Activated naive CD4-positive, alpha-beta T cell treated with anti-CD3 and anti-CD28 coated beads, Interleukin-2, amount 50 U/mL, for 24 hours (primary cell): ENCODE results near the gene CYP1A1.

Experiments used
- H3K27ac Mint-ChIP-seq: one replicate; pipeline ENCODE4 v1.8.0; 2021; ENCODE audit warnings: mild to moderate bottlenecking, mixed read lengths
- H3K27me3 Mint-ChIP-seq: one replicate; pipeline ENCODE4 v1.8.0; 2021; ENCODE audit warnings: mixed read lengths
- H3K36me3 Mint-ChIP-seq: one replicate; pipeline ENCODE4 v1.8.0; 2021; ENCODE audit warnings: mixed read lengths
- H3K4me1 Mint-ChIP-seq: one replicate; pipeline ENCODE4 v1.8.0; 2021; ENCODE audit warnings: mixed read lengths
- H3K4me3 Mint-ChIP-seq: one replicate; pipeline ENCODE4 v1.8.0; 2021; ENCODE audit warnings: mild to moderate bottlenecking, mixed read lengths
- H3K9me3 Mint-ChIP-seq: one replicate; pipeline ENCODE4 v1.8.0; 2021; ENCODE audit warnings: mixed read lengths

CYP1A1 gene

GRCh38 chr15:74724570-74725224 is 631 bp downstream of the CYP1A1 start:
- peak overlapping the region; percentile 79 for H3K27ac Mint-ChIP-seq
- H3K36me3 Mint-ChIP-seq = no peaks in the 10 kb centered on the region
- peaks cover 11% of the 10 kb centered on the region for H3K4me1 Mint-ChIP-seq
- H3K27me3 Mint-ChIP-seq = peaks cover 2% of the 10 kb centered on the region
- H3K4me3 Mint-ChIP-seq = peak overlapping the region; percentile 80
- H3K9me3 Mint-ChIP-seq = no peaks in the 10 kb centered on the region

DNA sequence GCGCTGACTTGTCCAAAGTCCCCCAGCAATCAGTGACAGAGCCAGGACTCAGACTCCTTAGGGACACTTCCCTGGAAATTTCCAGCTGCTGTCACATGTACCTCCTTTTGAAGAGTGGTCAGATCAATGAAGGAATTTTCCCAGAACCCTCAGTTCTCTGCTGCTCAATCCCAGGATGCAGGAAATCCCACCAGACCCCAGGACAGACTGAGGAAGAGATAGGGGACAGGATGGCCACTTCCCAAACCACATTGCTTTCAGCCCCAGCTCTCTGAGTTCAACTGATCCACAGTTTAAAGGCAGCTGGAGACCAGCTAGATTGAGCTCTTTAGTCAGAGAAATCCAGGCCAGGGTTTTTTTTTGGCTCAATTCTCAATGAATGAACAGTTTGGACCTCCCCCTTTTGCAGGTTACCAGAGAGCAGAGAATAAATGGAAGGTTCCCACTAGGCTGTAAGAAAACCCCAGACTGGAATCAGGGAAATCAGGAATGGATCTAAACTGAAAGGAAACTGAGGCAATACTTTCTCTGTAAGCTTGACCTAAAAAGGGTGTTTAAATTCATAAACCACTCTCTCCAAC is 1.5 kb downstream of the CYP1A1 start:
- Mint-ChIP-seq H3K36me3 (no peaks in the 10 kb centered on the region), H3K4me3 (peak overlapping the region; percentile 38), H3K27ac (no peak overlapping the region), H3K27me3 (peaks cover 2% of the 10 kb centered on the region), H3K4me1 (peaks cover 11% of the 10 kb centered on the region), H3K9me3 (no peaks in the 10 kb centered on the region)

GRCh38 chr15:74723187-74723586 is 2.1 kb downstream of the CYP1A1 start:
- Mint-ChIP-seq H3K27me3 (peaks cover 2% of the 10 kb centered on the region), H3K4me1 (peaks cover 11% of the 10 kb centered on the region), H3K4me3 (no peak overlapping the region), H3K9me3 (no peaks in the 10 kb centered on the region), H3K36me3 (no peaks in the 10 kb centered on the region), H3K27ac (no peak overlapping the region)

- no peaks in the 10 kb centered on the region for H3K9me3 Mint-ChIP-seq
- H3K4me3 Mint-ChIP-seq = no peak overlapping the region
- H3K27ac Mint-ChIP-seq = no peak overlapping the region
- H3K36me3 Mint-ChIP-seq = no peaks in the 10 kb centered on the region
- H3K4me1 Mint-ChIP-seq = peaks cover 11% of the 10 kb centered on the region
- peaks cover 2% of the 10 kb centered on the region for H3K27me3 Mint-ChIP-seq
Measured at GRCh38 chr15:74722591-74722990, 2.7 kb downstream of the CYP1A1 start.

- no peaks in the 10 kb centered on the region for H3K27me3 Mint-ChIP-seq
- H3K27ac Mint-ChIP-seq = no peak overlapping the region
Measured at GRCh38 chr15:74716651-74717050, 8.7 kb downstream of the CYP1A1 start.

GRCh38 chr15:74712311-74712710 is 13.0 kb downstream of the CYP1A1 start:
- no peak overlapping the region for H3K27ac Mint-ChIP-seq
- no peaks in the 10 kb centered on the region for H3K27me3 Mint-ChIP-seq
- H3K4me1 Mint-ChIP-seq = peaks cover 5% of the 10 kb centered on the region
- H3K4me3 Mint-ChIP-seq = no peak overlapping the region
- H3K36me3 Mint-ChIP-seq = no peaks in the 10 kb centered on the region
- no peaks in the 10 kb centered on the region for H3K9me3 Mint-ChIP-seq

More at GRCh38 chr15:74716651-74717050, 8.7 kb downstream of the CYP1A1 start:
- no peaks in the 10 kb centered on the region for H3K4me1 Mint-ChIP-seq
- H3K4me3 Mint-ChIP-seq = no peak overlapping the region
- H3K36me3 Mint-ChIP-seq = no peaks in the 10 kb centered on the region
- H3K9me3 Mint-ChIP-seq = no peaks in the 10 kb centered on the region

- no peaks in the 10 kb centered on the region for H3K9me3 Mint-ChIP-seq
- no peaks in the 10 kb centered on the region for H3K36me3 Mint-ChIP-seq
- no peak overlapping the region for H3K27ac Mint-ChIP-seq
- peaks cover 5% of the 10 kb centered on the region for H3K4me1 Mint-ChIP-seq
- H3K27me3 Mint-ChIP-seq = no peaks in the 10 kb centered on the region
- H3K4me3 Mint-ChIP-seq = no peak overlapping the region
Measured at GRCh38 chr15:74710319-74711094, 14.8 kb downstream of the CYP1A1 start.

GRCh38 chr15:74709892-74710291 is 15.4 kb downstream of the CYP1A1 start:
- H3K36me3 Mint-ChIP-seq = no peaks in the 10 kb centered on the region
- no peak overlapping the region for H3K27ac Mint-ChIP-seq
- H3K4me3 Mint-ChIP-seq = no peak overlapping the region
- no peaks in the 10 kb centered on the region for H3K9me3 Mint-ChIP-seq
- H3K4me1 Mint-ChIP-seq = peaks cover 5% of the 10 kb centered on the region
- H3K27me3 Mint-ChIP-seq = no peaks in the 10 kb centered on the region

DNA sequence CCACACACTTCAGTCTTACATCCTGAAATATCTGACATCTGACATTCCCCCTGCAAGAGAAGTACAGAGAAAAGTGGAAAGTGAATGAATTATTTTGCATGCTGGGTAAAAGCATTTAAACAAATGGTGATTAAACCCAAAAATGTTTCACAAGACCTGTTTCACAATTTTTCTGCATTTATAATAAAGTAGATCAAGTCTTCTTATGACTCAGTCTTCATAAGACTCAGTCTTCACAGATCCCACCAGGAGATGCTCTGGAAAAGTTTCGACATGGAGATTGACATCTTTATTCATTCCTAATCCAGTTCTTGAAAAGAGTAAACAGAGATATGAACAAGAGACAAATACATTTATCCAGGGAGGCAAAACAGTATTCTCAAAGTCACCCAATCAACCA is 16.3 kb downstream of the CYP1A1 start:
- Mint-ChIP-seq H3K4me3 (no peak overlapping the region), H3K9me3 (no peaks in the 10 kb centered on the region), H3K4me1 (peaks cover 5% of the 10 kb centered on the region), H3K36me3 (no peaks in the 10 kb centered on the region), H3K27ac (no peak overlapping the region), H3K27me3 (no peaks in the 10 kb centered on the region)

- H3K4me1 Mint-ChIP-seq = peaks cover 39% of the 10 kb centered on the region
- H3K27ac Mint-ChIP-seq = peak overlapping the region; percentile 10
- H3K36me3 Mint-ChIP-seq = peaks cover 2% of the 10 kb centered on the region
Measured at GRCh38 chr15:74696808-74697207, 28.5 kb downstream of the CYP1A1 start.

DNA sequence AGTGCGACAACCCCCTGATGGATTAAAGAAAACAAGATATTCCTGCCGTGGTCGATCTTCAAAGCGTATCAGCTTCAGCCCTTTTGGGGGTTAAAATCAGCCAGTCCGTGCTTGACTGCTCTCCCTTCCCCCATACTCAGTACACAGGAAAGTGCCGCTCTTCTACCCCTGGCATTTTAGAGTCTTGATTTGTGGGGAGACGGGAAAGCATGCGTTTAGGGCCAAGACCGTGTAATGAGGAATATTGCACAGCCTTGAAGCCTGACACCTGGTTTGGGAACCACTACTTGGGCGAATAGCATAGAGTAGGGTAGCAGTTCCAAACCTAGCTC is 29.0 kb downstream of the CYP1A1 start:
- peaks cover 2% of the 10 kb centered on the region for H3K36me3 Mint-ChIP-seq
- H3K4me1 Mint-ChIP-seq = peaks cover 41% of the 10 kb centered on the region
- peak overlapping the region; percentile 100 for H3K4me3 Mint-ChIP-seq
- H3K9me3 Mint-ChIP-seq = no peaks in the 10 kb centered on the region
- no peaks in the 10 kb centered on the region for H3K27me3 Mint-ChIP-seq
- H3K27ac Mint-ChIP-seq = peak overlapping the region; percentile 99

More at GRCh38 chr15:74696808-74697207, 28.5 kb downstream of the CYP1A1 start:
- Mint-ChIP-seq H3K27me3 (no peaks in the 10 kb centered on the region), H3K4me3 (peak overlapping the region; percentile 100), H3K9me3 (no peaks in the 10 kb centered on the region)

DNA sequence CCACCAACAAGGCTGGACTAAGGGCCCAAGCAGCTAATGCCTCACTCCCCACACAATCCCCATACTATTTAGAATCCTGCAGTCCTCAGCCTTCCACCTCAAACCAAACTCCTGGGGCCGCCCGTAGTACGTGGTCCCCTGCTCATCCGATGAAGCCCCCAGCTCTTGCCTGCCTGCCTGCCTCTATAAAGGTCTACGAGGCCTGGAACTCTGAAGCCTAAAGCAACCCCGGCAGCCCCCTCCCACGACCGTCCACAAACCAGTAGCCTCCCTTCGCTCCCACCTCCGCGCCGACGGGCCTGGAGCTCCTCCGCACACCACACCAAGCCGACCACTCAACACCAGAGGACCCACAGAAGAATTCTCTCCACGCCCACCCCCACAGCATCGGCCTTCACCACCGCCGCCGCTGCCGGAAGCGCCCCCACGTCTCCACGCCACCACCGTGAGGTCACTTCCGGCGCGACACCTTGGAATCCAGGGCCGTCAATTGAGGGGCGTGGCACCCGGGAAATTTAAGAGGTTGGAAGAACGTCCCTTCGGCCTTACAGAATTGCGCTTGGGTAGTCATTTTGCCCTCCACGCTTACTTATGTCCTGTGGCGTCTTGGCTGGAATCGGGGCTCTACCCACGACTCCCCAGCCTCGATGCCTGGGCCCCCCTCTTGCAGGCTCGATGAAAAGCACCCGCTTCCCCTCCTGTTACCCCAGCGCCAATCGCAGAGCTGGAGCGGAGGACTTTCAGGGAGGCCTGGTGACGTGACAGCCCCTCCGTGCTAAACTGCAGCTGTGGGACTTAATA is 29.5 kb downstream of the CYP1A1 start, which contains the start of gene EDC3:
Gene EDC3, minus strand, starts transcription at position 428 of the 801 bp plus-strand sequence. CDS start 20,900 bp downstream, outside the sequence.
- H3K4me3 Mint-ChIP-seq = peak within 1 kb of the TSS; percentile 100
- H3K27ac Mint-ChIP-seq = peak within 1 kb of the TSS; percentile 99
- H3K27me3 Mint-ChIP-seq = no peaks in the 10 kb centered on the region
- peaks cover 46% of the 10 kb centered on the region for H3K4me1 Mint-ChIP-seq
- H3K36me3 Mint-ChIP-seq = peaks cover 2% of the 10 kb centered on the region
- H3K9me3 Mint-ChIP-seq = no peaks in the 10 kb centered on the region

DNA sequence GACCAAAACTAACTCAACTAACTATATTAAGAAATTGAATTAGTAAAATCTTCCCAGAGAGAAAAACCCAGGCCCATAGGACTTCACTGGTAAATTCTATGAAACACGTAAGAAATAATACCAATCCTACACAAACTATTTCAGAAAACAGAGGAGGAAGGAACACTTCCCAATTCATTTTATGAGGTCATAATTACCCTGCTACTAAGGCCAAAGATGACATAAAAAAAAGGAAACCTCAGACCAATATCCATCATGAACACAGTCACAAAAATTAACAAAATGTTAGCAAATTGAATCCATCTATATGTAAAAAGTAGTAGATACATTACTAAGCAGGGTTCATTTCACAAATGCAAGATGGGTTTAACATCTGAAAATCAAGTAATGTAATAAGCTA is 33.0 kb downstream of the CYP1A1 start:
- Mint-ChIP-seq H3K4me1 (peaks cover 61% of the 10 kb centered on the region), H3K4me3 (no peak overlapping the region), H3K27me3 (no peaks in the 10 kb centered on the region), H3K27ac (no peak overlapping the region), H3K9me3 (no peaks in the 10 kb centered on the region), H3K36me3 (peaks cover 6% of the 10 kb centered on the region)

GRCh38 chr15:74683758-74684157 is 41.6 kb downstream of the CYP1A1 start:
- H3K36me3 Mint-ChIP-seq = peaks cover 20% of the 10 kb centered on the region
- H3K27me3 Mint-ChIP-seq = no peaks in the 10 kb centered on the region
- no peak overlapping the region for H3K27ac Mint-ChIP-seq
- peaks cover 4% of the 10 kb centered on the region for H3K9me3 Mint-ChIP-seq
- H3K4me1 Mint-ChIP-seq = peaks cover 35% of the 10 kb centered on the region
- H3K4me3 Mint-ChIP-seq = no peak overlapping the region

DNA sequence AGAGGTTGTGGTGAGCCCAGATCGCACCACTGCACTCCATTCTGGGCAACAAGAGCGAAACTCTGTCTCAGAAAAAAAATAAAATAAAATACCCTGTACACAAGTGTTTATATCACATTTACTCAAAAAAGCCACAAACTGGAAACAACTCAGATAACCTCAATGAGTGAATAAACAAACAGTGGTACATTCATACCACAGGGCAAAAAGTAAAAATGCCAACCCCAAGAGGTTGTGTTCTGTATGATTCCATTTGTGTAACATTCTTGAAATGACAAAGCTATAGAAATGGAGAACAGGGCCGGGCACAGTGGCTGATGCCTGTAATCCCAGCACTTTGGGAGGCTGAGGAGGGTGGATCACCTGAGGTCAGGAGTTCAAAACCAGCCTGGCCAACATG is 42.4 kb downstream of the CYP1A1 start:
- no peak overlapping the region for H3K27ac Mint-ChIP-seq
- H3K9me3 Mint-ChIP-seq = peaks cover 4% of the 10 kb centered on the region
- peaks cover 36% of the 10 kb centered on the region for H3K4me1 Mint-ChIP-seq
- H3K36me3 Mint-ChIP-seq = peaks cover 20% of the 10 kb centered on the region
- H3K27me3 Mint-ChIP-seq = no peaks in the 10 kb centered on the region
- H3K4me3 Mint-ChIP-seq = no peak overlapping the region
